ENCODE data around the gene ATF6B.

The ATF6B gene
- total RNA-seq = 45.9 to 81.4 (median 64.5) reads per million in 4 donors

- DNase-seq = peak; percentile 97 to 99 (median 98)
These were observed at the start of gene ATF6B for GRCh38 chr6:32127717-32128592. ATF6B (minus strand) TSS chr6:32128246; CDS start chr6:32128207, 39 bp downstream.

DNA sequence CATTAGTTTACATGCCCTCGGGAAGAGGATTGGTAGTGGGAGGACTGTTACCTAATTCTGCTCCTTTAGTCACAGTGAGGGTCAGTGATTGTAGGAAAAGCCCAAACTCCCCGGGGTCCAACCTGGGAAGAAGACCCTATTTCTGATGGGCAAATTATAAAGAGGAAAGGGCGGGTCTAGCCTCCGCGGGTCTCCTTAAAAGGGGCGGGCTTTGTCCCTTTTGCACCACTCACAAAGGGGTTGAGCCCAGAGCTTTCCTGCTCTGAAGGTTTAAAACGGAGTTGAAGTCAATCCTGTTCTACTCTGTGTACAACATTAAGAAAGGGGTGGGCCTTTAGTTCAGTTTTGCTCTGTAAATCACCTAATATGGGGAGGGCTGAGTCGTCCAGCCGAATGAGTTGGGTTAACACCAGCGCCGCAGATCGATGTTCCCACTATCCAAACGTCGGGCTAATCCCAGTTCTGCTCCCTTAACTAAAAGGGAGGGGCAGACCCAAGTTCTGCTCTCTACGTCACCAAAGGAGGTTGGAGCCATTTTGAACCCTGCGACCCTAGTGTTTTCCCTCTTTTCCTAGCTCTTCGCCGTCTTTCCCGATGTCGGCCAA is 49.2 kb upstream of the ATF6B start:
- DNase-seq = peak in 2 of 5 donors; percentile 28 to 68

GRCh38 chr6:32176476-32177182 is 48.6 kb upstream of the ATF6B start:
- DNase-seq = no peak

DNA sequence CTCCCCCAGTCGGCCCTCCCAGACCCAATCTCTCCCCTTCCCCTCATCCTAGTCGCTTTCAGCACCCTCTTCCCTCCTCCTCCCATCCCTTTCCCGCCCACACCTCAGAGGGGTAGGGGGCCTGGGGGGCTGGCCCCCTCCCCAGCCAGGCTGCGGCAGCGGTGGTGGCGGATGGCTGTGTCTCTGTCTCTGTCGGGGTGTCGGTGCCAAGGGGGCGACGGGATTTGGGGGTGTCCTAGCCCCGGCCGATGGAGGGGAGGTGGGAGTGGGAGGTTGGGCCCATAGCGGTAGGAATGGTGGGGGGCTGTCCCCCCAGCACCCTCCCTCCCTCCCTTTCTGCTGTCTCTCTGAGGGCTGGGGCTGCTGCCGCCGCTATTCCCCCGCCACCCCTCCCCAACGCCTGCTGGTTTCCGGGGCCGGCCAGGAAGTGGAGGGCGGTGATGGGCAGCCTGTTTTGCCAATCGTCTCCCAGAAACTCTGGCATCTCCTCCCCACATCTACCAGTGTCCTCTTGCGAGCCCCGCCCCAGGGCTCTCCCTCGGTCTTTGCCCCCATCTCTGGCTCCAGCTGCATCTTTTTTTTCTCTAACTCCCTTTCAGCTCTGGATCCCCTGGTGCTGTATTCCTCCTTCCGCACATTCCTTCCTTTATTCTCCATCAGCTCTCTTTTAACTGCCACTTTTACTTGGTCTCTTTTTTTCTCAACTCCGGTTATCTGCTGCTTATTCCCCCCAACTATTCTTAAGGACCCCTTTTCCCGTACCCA is 47.8 kb upstream of the ATF6B start, which contains the start of gene AGPAT1:
Gene AGPAT1 (minus strand): TSS at position 374 of the 765 bp plus-strand sequence. CDS start 4,588 bp downstream, outside the sequence.
- DNase-seq = peak; percentile 89 to 96 (median 93)

- DNase-seq = no peak
These were observed 47.3 kb upstream of the ATF6B start for GRCh38 chr6:32175322-32175710.

- no peak for DNase-seq
These were observed 46.4 kb upstream of the ATF6B start for GRCh38 chr6:32174416-32174815.

DNA sequence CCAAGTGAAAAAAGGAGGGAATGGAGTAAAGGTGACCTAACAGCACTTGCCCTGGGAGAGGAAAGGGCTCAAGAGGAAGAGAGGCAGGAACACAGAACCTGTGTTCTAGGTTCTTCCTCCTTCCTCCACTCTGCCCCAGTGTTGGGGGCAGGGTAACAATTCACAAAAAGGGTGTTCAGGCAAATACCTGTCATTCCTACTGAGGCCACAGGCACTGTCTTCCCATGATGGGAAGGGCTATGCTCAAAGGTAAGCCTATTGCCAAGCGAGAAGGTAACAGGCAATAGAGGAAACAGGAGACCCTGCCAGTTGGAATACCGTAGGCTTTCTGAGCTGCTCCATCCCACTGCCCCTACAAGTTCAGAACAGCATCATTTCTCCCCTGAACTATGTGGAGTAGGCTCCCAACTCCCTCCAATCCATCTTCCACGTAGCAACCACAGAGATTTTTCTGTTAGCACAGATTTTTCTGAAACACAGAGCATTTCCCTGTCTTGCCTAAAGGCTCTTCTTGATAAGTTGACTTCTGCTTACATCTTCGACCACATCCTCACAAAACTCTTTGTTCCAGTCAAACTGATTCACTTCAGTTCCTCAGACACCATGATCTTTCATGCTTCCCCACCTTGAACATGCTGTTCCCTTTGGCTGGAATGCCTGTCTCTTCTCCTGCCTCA is 45.1 kb upstream of the ATF6B start:
- DNase-seq = no peak

DNA sequence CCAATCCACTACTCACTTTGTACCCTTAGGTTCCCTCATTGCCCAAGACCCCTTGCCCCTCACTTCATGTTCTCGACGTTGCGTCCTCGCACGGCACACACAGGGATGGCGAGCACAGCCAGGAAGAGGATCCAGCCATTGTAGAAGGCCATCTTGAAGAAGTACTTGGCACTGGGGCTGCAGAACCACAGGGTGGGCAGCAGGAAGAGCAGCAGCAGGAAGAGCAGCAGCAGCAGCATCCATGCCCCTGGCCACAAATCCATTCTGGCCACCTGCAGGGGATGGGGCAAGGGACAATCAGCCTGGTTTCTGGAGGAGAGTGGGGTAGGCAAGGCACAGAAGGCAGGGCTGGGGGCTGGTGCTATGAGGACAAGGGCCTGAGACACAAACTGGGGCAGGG is 43.2 kb upstream of the ATF6B start:
- DNase-seq = no peak

- DNase-seq = no peak
These were observed 42.2 kb upstream of the ATF6B start for GRCh38 chr6:32170294-32170693.

GRCh38 chr6:32168807-32169591 is 41.0 kb upstream of the ATF6B start:
- no peak for DNase-seq

DNA sequence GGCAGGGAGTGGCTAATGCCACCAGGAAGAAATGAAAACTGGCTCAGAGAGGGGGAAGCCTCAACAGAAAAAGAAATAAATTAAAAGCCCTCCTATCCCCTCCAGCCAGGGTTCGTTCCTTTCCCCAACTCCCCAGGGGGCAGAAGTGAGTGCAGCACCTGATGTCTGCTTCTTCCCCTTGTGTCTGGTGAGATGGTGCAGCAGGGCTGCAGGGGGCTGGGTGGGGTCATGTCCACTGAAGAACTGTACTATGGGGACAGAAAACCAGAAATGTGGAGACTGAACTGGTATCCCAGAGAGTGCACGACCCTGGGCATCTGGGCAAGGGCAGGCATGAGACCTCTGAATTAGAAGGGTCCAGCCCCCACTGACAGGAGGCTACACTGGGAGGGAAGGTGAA is 40.3 kb upstream of the ATF6B start:
- no peak for DNase-seq

GRCh38 chr6:32167761-32168262 is 39.8 kb upstream of the ATF6B start:
- no peak for DNase-seq

- no peak for DNase-seq
These were observed 39.2 kb upstream of the ATF6B start for GRCh38 chr6:32167154-32167760.

DNA sequence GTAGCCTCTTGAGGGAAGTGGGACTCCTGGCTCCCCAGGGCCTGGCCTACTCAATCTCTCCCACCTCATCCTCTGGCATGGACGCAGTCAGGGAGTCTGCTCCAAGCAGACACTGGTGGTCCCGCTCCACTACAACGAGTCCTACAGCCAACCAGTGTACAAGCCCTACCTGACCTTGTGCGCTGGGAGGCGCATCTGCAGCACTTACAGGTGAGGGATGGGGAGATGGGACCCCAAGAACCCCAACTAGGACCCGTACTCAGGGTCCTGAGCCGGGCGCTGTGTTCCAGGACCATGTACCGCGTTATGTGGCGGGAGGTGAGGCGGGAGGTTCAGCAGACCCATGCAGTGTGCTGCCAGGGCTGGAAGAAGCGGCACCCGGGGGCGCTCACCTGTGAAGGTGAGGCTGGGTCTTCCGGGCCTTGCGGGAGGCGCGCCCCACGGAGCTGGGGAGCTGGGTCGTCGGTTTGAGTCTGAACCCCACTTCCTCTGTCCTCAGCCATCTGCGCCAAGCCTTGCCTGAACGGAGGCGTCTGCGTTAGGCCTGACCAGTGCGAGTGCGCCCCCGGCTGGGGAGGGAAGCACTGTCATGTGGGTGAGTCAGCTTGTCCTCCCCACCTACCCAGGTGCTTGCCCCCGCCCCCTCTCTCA is 38.5 kb upstream of the ATF6B start:
- no peak for DNase-seq

- DNase-seq = no peak
These were observed 36.2 kb upstream of the ATF6B start, which contains the start of gene EGFL8 for GRCh38 chr6:32164295-32164694. EGFL8 (plus strand) TSS chr6:32164595; CDS start chr6:32166166, 1,571 bp downstream.

GRCh38 chr6:32163559-32164258 is 35.7 kb upstream of the ATF6B start:
- no peak for DNase-seq

DNA sequence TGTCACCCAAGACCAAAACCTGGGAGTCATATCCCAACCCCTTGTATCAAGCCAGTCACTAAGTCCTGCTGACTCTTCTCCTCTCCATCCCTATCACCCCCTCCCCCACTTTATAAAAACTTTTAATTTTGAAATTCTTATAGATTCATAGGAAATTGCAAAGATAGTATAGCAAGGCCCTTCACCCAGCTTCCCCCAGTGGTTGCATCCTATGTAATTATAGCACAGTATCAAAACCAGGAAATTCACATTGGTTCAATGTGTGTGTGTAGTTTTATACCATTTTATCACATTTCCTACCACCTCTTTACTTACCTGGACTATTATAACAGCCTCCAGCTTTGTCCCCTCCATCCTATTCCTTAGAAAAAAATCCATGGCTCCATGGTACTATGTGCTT is 30.0 kb upstream of the ATF6B start:
- DNase-seq = no peak

- DNase-seq = no peak
These were observed 28.8 kb upstream of the ATF6B start for GRCh38 chr6:32156891-32157290.

GRCh38 chr6:32154514-32155161 is 26.6 kb upstream of the ATF6B start:
- peak; percentile 40 to 75 (median 55) for DNase-seq
